H9 (cell line): Measurements from ENCODE around the gene RNF208. TPM values are rescaled to one million over a fixed set of nuclear protein-coding genes. Genes with fewer than 3 reads are reported as not detected.

ENCODE experiments used
- DNase-seq: peaks from one replicate; pipeline ENCODE4 v3.0.0-alpha.2; 2017
- H2AFZ ChIP-seq: one replicate; pipeline ENCODE4 v1.6.1; 2013; ENCODE audit warnings: mild to moderate bottlenecking, low read length, control low read depth, moderate library complexity
- H2AK5ac ChIP-seq: 2 replicates; pipeline ENCODE4 v1.6.1; 2013; ENCODE audit warnings: low read length, control low read depth, mixed read lengths; ENCODE audit not compliant: insufficient read length
- H2BK120ac ChIP-seq: one replicate; pipeline ENCODE4 v1.6.1; 2013; ENCODE audit warnings: low read depth, mild to moderate bottlenecking, low read length, control low read depth, inconsistent platforms; ENCODE audit not compliant: poor library complexity, severe bottlenecking
- H2BK12ac ChIP-seq: 2 replicates; pipeline ENCODE4 v1.6.1; 2013; ENCODE audit warnings: low read length, control low read depth, mixed read lengths, low read depth; ENCODE audit not compliant: insufficient read length
- H2BK15ac ChIP-seq: 2 replicates; pipeline ENCODE4 v1.6.1; 2013; ENCODE audit warnings: low read depth, low read length, control low read depth
- H2BK20ac ChIP-seq: one replicate; pipeline ENCODE4 v1.6.1; 2013; ENCODE audit warnings: low read depth, mild to moderate bottlenecking, low read length, control low read depth, inconsistent platforms; ENCODE audit not compliant: poor library complexity, severe bottlenecking
- H2BK5ac ChIP-seq: 2 replicates; pipeline ENCODE4 v1.6.1; 2013; ENCODE audit warnings: low read length, control low read depth, mixed read lengths; ENCODE audit not compliant: insufficient read length
- H3K14ac ChIP-seq: 2 replicates; pipeline ENCODE4 v1.6.1; 2013; ENCODE audit warnings: low read length, control low read depth; ENCODE audit not compliant: insufficient read depth
- H3K18ac ChIP-seq: 2 replicates; pipeline ENCODE4 v1.6.1; 2013; ENCODE audit warnings: low read depth, mild to moderate bottlenecking, mixed read lengths, low read length, control low read depth; ENCODE audit not compliant: insufficient read length
- H3K23ac ChIP-seq: 2 replicates; pipeline ENCODE4 v1.6.1; 2013; ENCODE audit warnings: low read length, control low read depth, mixed read lengths, low read depth; ENCODE audit not compliant: insufficient read length
- H3K23me2 ChIP-seq: 2 replicates; pipeline ENCODE4 v1.6.1; 2013; ENCODE audit warnings: low read depth, mild to moderate bottlenecking, mixed read lengths, low read length, control low read depth; ENCODE audit not compliant: insufficient read length, poor library complexity, severe bottlenecking
- H3K27ac ChIP-seq: 2 replicates; pipeline ENCODE4 v1.5.1; 2013; ENCODE audit warnings: low read length, control low read depth, mixed read lengths, low read depth; ENCODE audit not compliant: insufficient read length
- H3K27me3 ChIP-seq: 2 replicates; pipeline ENCODE4 v1.6.1; 2013; ENCODE audit warnings: low read length, control low read depth, inconsistent platforms; ENCODE audit not compliant: insufficient read depth
- H3K4ac ChIP-seq: 2 replicates; pipeline ENCODE4 v1.6.1; 2013; ENCODE audit warnings: low read depth, mild to moderate bottlenecking, control low read depth, inconsistent platforms, low read length, moderate library complexity
- H3K4me1 ChIP-seq: 2 replicates; pipeline ENCODE4 v1.6.1; 2013; ENCODE audit warnings: low read length, control low read depth, inconsistent platforms; ENCODE audit not compliant: insufficient read depth
- H3K4me2 ChIP-seq: 2 replicates; pipeline ENCODE4 v1.6.1; 2013; ENCODE audit warnings: low read length, control low read depth, mixed read lengths; ENCODE audit not compliant: insufficient read length, insufficient read depth
- H3K56ac ChIP-seq: 2 replicates; pipeline ENCODE4 v1.6.1; 2013; ENCODE audit warnings: low read depth, mild to moderate bottlenecking, mixed read lengths, low read length, control low read depth; ENCODE audit not compliant: insufficient read length
- H3K79me1 ChIP-seq: 2 replicates; pipeline ENCODE4 v1.6.1; 2013; ENCODE audit warnings: low read depth, mild to moderate bottlenecking, moderate library complexity, low read length, control low read depth, inconsistent platforms; ENCODE audit not compliant: insufficient read depth, poor library complexity, severe bottlenecking
- H3K79me2 ChIP-seq: 2 replicates; pipeline ENCODE4 v1.6.1; 2013; ENCODE audit warnings: low read length, control low read depth, inconsistent platforms; ENCODE audit not compliant: insufficient read depth
- H3K9ac ChIP-seq: 2 replicates; pipeline ENCODE4 v1.6.1; 2013; ENCODE audit warnings: low read length, control low read depth, mixed read lengths; ENCODE audit not compliant: insufficient read length; ENCODE audit errors: extremely low read depth
- H3K9me3 ChIP-seq: one replicate; pipeline ENCODE4 v1.6.1; 2013; ENCODE audit warnings: low read depth, low read length, inconsistent platforms; ENCODE audit not compliant: control insufficient read depth
- H3T11ph ChIP-seq: one replicate; pipeline ENCODE4 v1.6.1; 2013; ENCODE audit warnings: mild to moderate bottlenecking, low read length, control low read depth, inconsistent platforms
- H4K20me1 ChIP-seq: one replicate; pipeline ENCODE4 v1.6.1; 2013; ENCODE audit not compliant: control insufficient read depth, insufficient read length, insufficient read depth
- H4K5ac ChIP-seq: 2 replicates; pipeline ENCODE4 v1.6.1; 2013; ENCODE audit warnings: low read depth, mild to moderate bottlenecking, mixed read lengths, low read length, control low read depth; ENCODE audit not compliant: insufficient read length
- H4K8ac ChIP-seq: replicated peaks from 2 replicates; pipeline ENCODE4 v1.6.1; 2013; ENCODE audit warnings: low read length, control low read depth, mixed read lengths, low read depth; ENCODE audit not compliant: insufficient read length
- H4K91ac ChIP-seq: 2 replicates; pipeline ENCODE4 v1.6.1; 2013; ENCODE audit warnings: low read depth, mild to moderate bottlenecking, moderate library complexity, mixed read lengths, low read length, control low read depth; ENCODE audit not compliant: insufficient read length
- H3K27ac Mint-ChIP-seq, 3 experiments: 2 replicates in 2 of 3; 3 replicates in 1 of 3; pipeline ENCODE4 v1.8.0; 2020 to 2021; ENCODE audit warnings: mixed read lengths in 3 of 3, mild to moderate bottlenecking in 1 of 3, moderate library complexity in 1 of 3
- H3K27me3 Mint-ChIP-seq: 2 replicates; pipeline ENCODE4 v1.8.0; 2021; ENCODE audit warnings: low read depth, mild to moderate bottlenecking, moderate library complexity, mixed read lengths
- H3K36me3 Mint-ChIP-seq, 3 experiments: 2 replicates in 2 of 3; 3 replicates in 1 of 3; pipeline ENCODE4 v1.8.0; 2020 to 2021; ENCODE audit warnings: low read depth in 3 of 3, mixed read lengths in 3 of 3; ENCODE audit not compliant: insufficient read depth in 1 of 3
- H3K4me1 Mint-ChIP-seq, 2 experiments: 2 replicates each; pipeline ENCODE4 v1.8.0; 2020; ENCODE audit warnings: mixed read lengths in 2 of 2
- H3K4me3 Mint-ChIP-seq, 2 experiments: 2 replicates in 1 of 2; 3 replicates in 1 of 2; pipeline ENCODE4 v1.8.0; 2020 to 2021; ENCODE audit warnings: mild to moderate bottlenecking in 2 of 2, mixed read lengths in 2 of 2, moderate library complexity in 1 of 2
- H3K9me3 Mint-ChIP-seq, 2 experiments: 2 replicates in 1 of 2; 3 replicates in 1 of 2; pipeline ENCODE4 v1.8.0; 2020; ENCODE audit warnings: mild to moderate bottlenecking in 2 of 2, mixed read lengths in 2 of 2, moderate library complexity in 1 of 2
- WGBS: extraction: QIAGEN DNeasy Blood & Tissue Kit; methylation state at CpG from one replicate; pipeline ENCODE4 v1.1.7; 2013; ENCODE audit warnings: missing lambda C conversion rate, low lambda C conversion rate, mixed read lengths; ENCODE audit not compliant: insufficient read length; ENCODE audit errors: extremely low coverage; 5-methylcytosine and 5-hydroxymethylcytosine counted together
- total RNA-seq: library from RNA; stranded (reverse); gene quantifications from 2 replicates; pipeline ENCODE4 v1.2.1, GENCODE V29; 2021
- TF ChIP-seq, protein P1 (sequence below): fragments of 200-600 bp; sonication (generic); conservative IDR thresholded peaks from 3 replicates; pipeline ENCODE4 v1.8.0; 2021; ENCODE audit warnings: antibody characterized with exemption, mild to moderate bottlenecking

Gene RNF208
- total RNA-seq, 1 experiment from 2014 or later, result 7.7 TPM

DNA sequence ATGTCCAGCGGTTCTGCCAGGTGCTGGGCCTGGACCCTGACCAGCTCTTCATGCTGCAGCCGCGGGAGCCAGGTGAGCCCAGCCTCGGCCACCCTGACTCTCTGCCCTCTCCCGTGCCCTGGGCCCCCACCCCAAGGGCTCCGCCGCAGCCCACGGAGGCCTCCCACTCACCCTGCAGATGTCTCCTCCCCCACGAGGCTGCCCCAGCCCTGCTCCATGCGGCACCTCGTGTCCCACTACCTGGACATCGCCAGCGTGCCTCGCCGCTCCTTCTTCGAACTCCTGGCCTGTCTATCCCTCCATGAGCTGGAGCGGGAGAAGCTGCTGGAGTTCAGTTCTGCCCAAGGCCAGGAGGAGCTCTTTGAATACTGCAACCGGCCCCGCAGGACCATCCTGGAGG lies 7.4 kb downstream of the RNF208 start:
- H2BK5ac ChIP-seq, result no peak overlapping the region
- no peak overlapping the region for H4K8ac ChIP-seq
- no peak overlapping the region for H3K27ac ChIP-seq
- H3K27me3 Mint-ChIP-seq, result no peaks in the 10 kb centered on the region
- WGBS, result no CpG with 5 or more reads among the region's 19 CpGs
- H4K20me1 ChIP-seq, result no peaks in the 10 kb centered on the region
- H3K27me3 ChIP-seq, result no peaks in the 10 kb centered on the region
- H3K56ac ChIP-seq, result no peak overlapping the region
- TF ChIP-seq, protein P1, sequence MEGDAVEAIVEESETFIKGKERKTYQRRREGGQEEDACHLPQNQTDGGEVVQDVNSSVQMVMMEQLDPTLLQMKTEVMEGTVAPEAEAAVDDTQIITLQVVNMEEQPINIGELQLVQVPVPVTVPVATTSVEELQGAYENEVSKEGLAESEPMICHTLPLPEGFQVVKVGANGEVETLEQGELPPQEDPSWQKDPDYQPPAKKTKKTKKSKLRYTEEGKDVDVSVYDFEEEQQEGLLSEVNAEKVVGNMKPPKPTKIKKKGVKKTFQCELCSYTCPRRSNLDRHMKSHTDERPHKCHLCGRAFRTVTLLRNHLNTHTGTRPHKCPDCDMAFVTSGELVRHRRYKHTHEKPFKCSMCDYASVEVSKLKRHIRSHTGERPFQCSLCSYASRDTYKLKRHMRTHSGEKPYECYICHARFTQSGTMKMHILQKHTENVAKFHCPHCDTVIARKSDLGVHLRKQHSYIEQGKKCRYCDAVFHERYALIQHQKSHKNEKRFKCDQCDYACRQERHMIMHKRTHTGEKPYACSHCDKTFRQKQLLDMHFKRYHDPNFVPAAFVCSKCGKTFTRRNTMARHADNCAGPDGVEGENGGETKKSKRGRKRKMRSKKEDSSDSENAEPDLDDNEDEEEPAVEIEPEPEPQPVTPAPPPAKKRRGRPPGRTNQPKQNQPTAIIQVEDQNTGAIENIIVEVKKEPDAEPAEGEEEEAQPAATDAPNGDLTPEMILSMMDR, result no peak
- no peak overlapping the region for H3K4ac ChIP-seq
- H3K9me3 Mint-ChIP-seq, result no peaks in the 10 kb centered on the region
- H4K91ac ChIP-seq, result no peak overlapping the region
- H2BK12ac ChIP-seq, result no peak overlapping the region
- no peak overlapping the region for H2AK5ac ChIP-seq
- peaks cover 5 to 29% (median 17%) of the 10 kb centered on the region in 3 experiments; a peak in 5 of 7 replicates for H3K36me3 Mint-ChIP-seq
- H3K14ac ChIP-seq, result no peak overlapping the region
- no peak overlapping the region for H3K18ac ChIP-seq
- H2BK15ac ChIP-seq, result no peak overlapping the region
- H3K23me2 ChIP-seq, result no peaks in the 10 kb centered on the region
- H3K23ac ChIP-seq, result no peak overlapping the region
- no peak overlapping the region for H3T11ph ChIP-seq
- no peaks in the 10 kb centered on the region for H3K79me1 ChIP-seq
- no peak for DNase-seq
- H3K27ac Mint-ChIP-seq, result no peak overlapping the region
- no peak overlapping the region for H3K4me3 Mint-ChIP-seq
- no peaks in the 10 kb centered on the region for H3K9me3 ChIP-seq
- H3K4me1 Mint-ChIP-seq, result peaks cover 4 to 5% of the 10 kb centered on the region in 2 experiments
- no peak overlapping the region for H3K9ac ChIP-seq
- no peak overlapping the region for H2BK20ac ChIP-seq
- no peak overlapping the region for H2BK120ac ChIP-seq
- H3K79me2 ChIP-seq, result no peaks in the 10 kb centered on the region
- H3K4me1 ChIP-seq, result no peaks in the 10 kb centered on the region; the same call in 1 of the 2 replicates
- no peak overlapping the region for H4K5ac ChIP-seq
- H3K4me2 ChIP-seq, result no peak overlapping the region
- no peak overlapping the region for H2AFZ ChIP-seq
